OCI-LY1 (cell line): ENCODE results near the gene CD200.

Experiments
- H2AFZ ChIP-seq: fragments of 200-600 bp; sonication (generic), shearing (Covaris generic); 2 replicates; pipeline ENCODE4 v1.6.0; 2014; ENCODE audit warnings: antibody characterized with exemption, mild to moderate bottlenecking, low read length
- H3F3A ChIP-seq: fragments of 200-600 bp; sonication (generic), shearing (Covaris generic); 2 replicates; pipeline ENCODE4 v1.6.0; 2014; ENCODE audit warnings: mild to moderate bottlenecking, antibody characterized with exemption, low read length, moderate library complexity; ENCODE audit not compliant: insufficient read depth
- H3K27ac ChIP-seq: fragments of 200-600 bp; sonication (generic); 2 replicates; pipeline ENCODE4 v1.5.1; 2014; ENCODE audit warnings: low read length, mixed run types, mild to moderate bottlenecking, low read depth; ENCODE audit not compliant: poor library complexity, severe bottlenecking
- H3K27me3 ChIP-seq: fragments of 200-600 bp; sonication (generic); 2 replicates; pipeline ENCODE4 v1.6.0; 2014; ENCODE audit warnings: antibody characterized with exemption, mild to moderate bottlenecking, low read length, moderate library complexity; ENCODE audit not compliant: insufficient read depth
- H3K36me3 ChIP-seq: fragments of 200-600 bp; sonication (generic); 2 replicates; pipeline ENCODE4 v1.6.1; 2014; ENCODE audit warnings: mild to moderate bottlenecking, antibody characterized with exemption, low read length, moderate library complexity, mixed read lengths; ENCODE audit not compliant: insufficient read depth
- H3K4me1 ChIP-seq: fragments of 200-600 bp; sonication (generic); 2 replicates; pipeline ENCODE4 v1.5.1; 2014; ENCODE audit warnings: mild to moderate bottlenecking, low read length, moderate library complexity; ENCODE audit not compliant: insufficient read depth, severe bottlenecking
- H3K4me2 ChIP-seq: fragments of 200-600 bp; sonication (generic), shearing (Covaris generic); 2 replicates; pipeline ENCODE4 v1.6.1; 2014; ENCODE audit warnings: low read length
- H3K4me3 ChIP-seq: fragments of 200-600 bp; sonication (generic); 2 replicates; pipeline ENCODE4 v1.5.1; 2014; ENCODE audit warnings: low read length, low read depth, mild to moderate bottlenecking, mixed read lengths; ENCODE audit not compliant: poor library complexity, severe bottlenecking
- H3K79me2 ChIP-seq: fragments of 200-600 bp; shearing (Covaris generic); 2 replicates; pipeline ENCODE4 v1.6.1; 2016; ENCODE audit warnings: mixed run types, low read length, mixed read lengths; ENCODE audit not compliant: insufficient read depth
- H3K9ac ChIP-seq: fragments of 200-600 bp; sonication (generic), shearing (Covaris generic); 2 replicates; pipeline ENCODE4 v1.6.1; 2014; ENCODE audit warnings: mild to moderate bottlenecking, low read length, mixed read lengths
- H3K9me2 ChIP-seq: fragments of 200-600 bp; sonication (generic), shearing (Covaris generic); 2 replicates; pipeline ENCODE4 v1.6.1; 2014; ENCODE audit warnings: low read depth, mild to moderate bottlenecking, low read length, mixed read lengths
- H3K9me3 ChIP-seq: fragments of 200-600 bp; shearing (Covaris generic); 2 replicates; pipeline ENCODE4 v1.6.1; 2014; ENCODE audit warnings: low read length, mixed read lengths
- H4K20me1 ChIP-seq: fragments of 200-600 bp; sonication (generic), shearing (Covaris generic); 2 replicates; pipeline ENCODE4 v1.6.0; 2016; ENCODE audit warnings: mild to moderate bottlenecking, low read length; ENCODE audit not compliant: insufficient read depth
- CTCF ChIP-seq: fragments of 200-600 bp; sonication (generic), shearing (Covaris generic); IDR thresholded peaks from 2 replicates; pipeline ENCODE4 v1.5.1; 2017; ENCODE audit warnings: mild to moderate bottlenecking, antibody characterized with exemption, low read length, moderate library complexity, mixed read lengths
- EZH2 ChIP-seq: fragments of 200-600 bp; sonication (generic), shearing (Covaris generic); IDR thresholded peaks from 2 replicates; pipeline ENCODE4 v1.8.0; 2017; ENCODE audit warnings: borderline replicate concordance, mixed run types, mild to moderate bottlenecking, antibody characterized with exemption, low read length, moderate library complexity, mixed read lengths

CD200 gene

GRCh38 chr3:112306825-112307224 is 26.1 kb upstream of the CD200 start:
- Histone ChIP-seq H3K9me2 (no peaks in the 10 kb centered on the region), H3K4me2 (no peak overlapping the region), H3K79me2 (no peaks in the 10 kb centered on the region), H3K27ac (no peak overlapping the region), H3K9ac (no peak overlapping the region), H3F3A (no peaks in the 10 kb centered on the region), H3K36me3 (no peaks in the 10 kb centered on the region), H3K4me1 (peaks cover 28% of the 10 kb centered on the region), H2AFZ (no peak overlapping the region), H3K27me3 (no peaks in the 10 kb centered on the region), H3K9me3 (no peaks in the 10 kb centered on the region), H3K4me3 (no peak overlapping the region), H4K20me1 (no peaks in the 10 kb centered on the region)
- TF ChIP-seq CTCF (no peak), EZH2 (no peak)

- TF ChIP-seq EZH2 (no peak), CTCF (no peak)
- no peaks in the 10 kb centered on the region for H4K20me1 ChIP-seq
- no peaks in the 10 kb centered on the region for H3K27me3 ChIP-seq
- no peaks in the 10 kb centered on the region for H3K79me2 ChIP-seq
- H3K27ac ChIP-seq = no peak overlapping the region
- no peaks in the 10 kb centered on the region for H3K9me2 ChIP-seq
- H3K9me3 ChIP-seq = no peaks in the 10 kb centered on the region
- H3K9ac ChIP-seq = no peak overlapping the region
- H3F3A ChIP-seq = no peaks in the 10 kb centered on the region
- H3K4me3 ChIP-seq = no peak overlapping the region
- H3K4me1 ChIP-seq = peaks cover 25% of the 10 kb centered on the region
- no peak overlapping the region for H2AFZ ChIP-seq
- H3K36me3 ChIP-seq = no peaks in the 10 kb centered on the region
- H3K4me2 ChIP-seq = no peak overlapping the region
Observed at GRCh38 chr3:112307557-112307956, 25.4 kb upstream of the CD200 start.

GRCh38 chr3:112308151-112308911 is 24.6 kb upstream of the CD200 start:
- H3K4me1 ChIP-seq = peaks cover 17% of the 10 kb centered on the region
- H3K36me3 ChIP-seq = no peaks in the 10 kb centered on the region
- H2AFZ ChIP-seq = no peak overlapping the region
- no peak overlapping the region for H3K9ac ChIP-seq
- H3K4me2 ChIP-seq = no peak overlapping the region
- no peaks in the 10 kb centered on the region for H3F3A ChIP-seq
- no peak for TF ChIP-seq EZH2
- TF ChIP-seq CTCF = no peak
- H3K9me3 ChIP-seq = no peaks in the 10 kb centered on the region
- H3K27ac ChIP-seq = no peak overlapping the region
- no peak overlapping the region for H3K4me3 ChIP-seq
- H3K79me2 ChIP-seq = no peaks in the 10 kb centered on the region
- no peaks in the 10 kb centered on the region for H3K9me2 ChIP-seq
- no peaks in the 10 kb centered on the region for H3K27me3 ChIP-seq
- H4K20me1 ChIP-seq = no peaks in the 10 kb centered on the region
